OCI-LY1 (cell line): ENCODE data around the gene XPO5.

Experiments
- H2AFZ ChIP-seq: fragments of 200-600 bp; sonication (generic), shearing (Covaris generic); 2 replicates; pipeline ENCODE4 v1.6.0; 2014; ENCODE audit warnings: antibody characterized with exemption, mild to moderate bottlenecking, low read length
- H3F3A ChIP-seq: fragments of 200-600 bp; sonication (generic), shearing (Covaris generic); 2 replicates; pipeline ENCODE4 v1.6.0; 2014; ENCODE audit warnings: mild to moderate bottlenecking, antibody characterized with exemption, low read length, moderate library complexity; ENCODE audit not compliant: insufficient read depth
- H3K27ac ChIP-seq: fragments of 200-600 bp; sonication (generic); 2 replicates; pipeline ENCODE4 v1.5.1; 2014; ENCODE audit warnings: low read length, mixed run types, mild to moderate bottlenecking, low read depth; ENCODE audit not compliant: poor library complexity, severe bottlenecking
- H3K27me3 ChIP-seq: fragments of 200-600 bp; sonication (generic); 2 replicates; pipeline ENCODE4 v1.6.0; 2014; ENCODE audit warnings: antibody characterized with exemption, mild to moderate bottlenecking, low read length, moderate library complexity; ENCODE audit not compliant: insufficient read depth
- H3K36me3 ChIP-seq: fragments of 200-600 bp; sonication (generic); 2 replicates; pipeline ENCODE4 v1.6.1; 2014; ENCODE audit warnings: mild to moderate bottlenecking, antibody characterized with exemption, low read length, moderate library complexity, mixed read lengths; ENCODE audit not compliant: insufficient read depth
- H3K4me1 ChIP-seq: fragments of 200-600 bp; sonication (generic); 2 replicates; pipeline ENCODE4 v1.5.1; 2014; ENCODE audit warnings: mild to moderate bottlenecking, low read length, moderate library complexity; ENCODE audit not compliant: insufficient read depth, severe bottlenecking
- H3K4me2 ChIP-seq: fragments of 200-600 bp; sonication (generic), shearing (Covaris generic); 2 replicates; pipeline ENCODE4 v1.6.1; 2014; ENCODE audit warnings: low read length
- H3K4me3 ChIP-seq: fragments of 200-600 bp; sonication (generic); 2 replicates; pipeline ENCODE4 v1.5.1; 2014; ENCODE audit warnings: low read length, low read depth, mild to moderate bottlenecking, mixed read lengths; ENCODE audit not compliant: poor library complexity, severe bottlenecking
- H3K79me2 ChIP-seq: fragments of 200-600 bp; shearing (Covaris generic); 2 replicates; pipeline ENCODE4 v1.6.1; 2016; ENCODE audit warnings: mixed run types, low read length, mixed read lengths; ENCODE audit not compliant: insufficient read depth
- H3K9ac ChIP-seq: fragments of 200-600 bp; sonication (generic), shearing (Covaris generic); 2 replicates; pipeline ENCODE4 v1.6.1; 2014; ENCODE audit warnings: mild to moderate bottlenecking, low read length, mixed read lengths
- H3K9me2 ChIP-seq: fragments of 200-600 bp; sonication (generic), shearing (Covaris generic); 2 replicates; pipeline ENCODE4 v1.6.1; 2014; ENCODE audit warnings: low read depth, mild to moderate bottlenecking, low read length, mixed read lengths
- H3K9me3 ChIP-seq: fragments of 200-600 bp; shearing (Covaris generic); 2 replicates; pipeline ENCODE4 v1.6.1; 2014; ENCODE audit warnings: low read length, mixed read lengths
- H4K20me1 ChIP-seq: fragments of 200-600 bp; sonication (generic), shearing (Covaris generic); 2 replicates; pipeline ENCODE4 v1.6.0; 2016; ENCODE audit warnings: mild to moderate bottlenecking, low read length; ENCODE audit not compliant: insufficient read depth
- EZH2 ChIP-seq: fragments of 200-600 bp; sonication (generic), shearing (Covaris generic); IDR thresholded peaks from 2 replicates; pipeline ENCODE4 v1.8.0; 2017; ENCODE audit warnings: borderline replicate concordance, mixed run types, mild to moderate bottlenecking, antibody characterized with exemption, low read length, moderate library complexity, mixed read lengths
- TF ChIP-seq, protein P1 (sequence below): fragments of 200-600 bp; sonication (generic), shearing (Covaris generic); IDR thresholded peaks from 2 replicates; pipeline ENCODE4 v1.5.1; 2017; ENCODE audit warnings: mild to moderate bottlenecking, antibody characterized with exemption, low read length, moderate library complexity, mixed read lengths

Gene XPO5

DNA sequence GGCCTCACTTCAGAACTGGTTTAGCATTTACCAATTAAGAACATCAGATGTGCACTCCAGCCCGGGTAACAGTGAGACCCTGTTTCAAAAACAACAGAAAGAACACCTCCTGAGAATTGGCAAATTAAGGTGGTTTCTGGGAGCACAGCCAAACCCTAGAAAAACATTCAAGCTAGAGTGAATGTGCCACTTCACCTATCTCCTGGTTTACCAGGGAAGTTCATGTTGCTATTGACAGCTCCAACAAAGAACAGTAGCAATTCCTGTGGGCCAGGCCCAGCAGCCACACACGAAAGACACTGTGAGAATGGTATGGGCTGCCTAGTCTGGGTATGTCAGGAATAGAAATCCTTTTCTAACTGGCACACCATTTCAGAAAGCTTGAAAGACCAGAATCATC, 54.0 kb downstream of the XPO5 start:
- TF ChIP-seq EZH2: no peak
- TF ChIP-seq, protein P1, sequence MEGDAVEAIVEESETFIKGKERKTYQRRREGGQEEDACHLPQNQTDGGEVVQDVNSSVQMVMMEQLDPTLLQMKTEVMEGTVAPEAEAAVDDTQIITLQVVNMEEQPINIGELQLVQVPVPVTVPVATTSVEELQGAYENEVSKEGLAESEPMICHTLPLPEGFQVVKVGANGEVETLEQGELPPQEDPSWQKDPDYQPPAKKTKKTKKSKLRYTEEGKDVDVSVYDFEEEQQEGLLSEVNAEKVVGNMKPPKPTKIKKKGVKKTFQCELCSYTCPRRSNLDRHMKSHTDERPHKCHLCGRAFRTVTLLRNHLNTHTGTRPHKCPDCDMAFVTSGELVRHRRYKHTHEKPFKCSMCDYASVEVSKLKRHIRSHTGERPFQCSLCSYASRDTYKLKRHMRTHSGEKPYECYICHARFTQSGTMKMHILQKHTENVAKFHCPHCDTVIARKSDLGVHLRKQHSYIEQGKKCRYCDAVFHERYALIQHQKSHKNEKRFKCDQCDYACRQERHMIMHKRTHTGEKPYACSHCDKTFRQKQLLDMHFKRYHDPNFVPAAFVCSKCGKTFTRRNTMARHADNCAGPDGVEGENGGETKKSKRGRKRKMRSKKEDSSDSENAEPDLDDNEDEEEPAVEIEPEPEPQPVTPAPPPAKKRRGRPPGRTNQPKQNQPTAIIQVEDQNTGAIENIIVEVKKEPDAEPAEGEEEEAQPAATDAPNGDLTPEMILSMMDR: no peak
- Histone ChIP-seq H3K4me2 (no peak overlapping the region), H2AFZ (no peak overlapping the region)

DNA sequence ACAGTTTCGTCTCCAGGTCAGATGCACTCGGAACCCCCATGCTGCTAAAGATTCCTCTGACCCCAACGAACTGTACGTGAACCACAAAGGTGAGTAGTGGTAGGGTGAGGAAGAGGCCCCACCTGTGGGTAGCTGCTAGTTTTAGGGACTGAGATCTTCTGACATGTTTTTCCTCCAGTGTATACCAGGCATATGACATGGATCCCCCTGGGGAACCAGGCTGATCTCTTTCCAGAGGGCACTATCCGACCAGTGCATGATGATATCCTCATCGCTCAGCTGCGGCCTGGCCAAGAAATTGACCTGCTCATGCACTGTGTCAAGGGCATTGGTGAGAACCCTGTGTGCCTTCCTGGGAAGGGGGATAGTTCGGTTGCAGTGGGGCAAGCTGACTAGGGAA, 55.7 kb downstream of the XPO5 start:
- Histone ChIP-seq H3K36me3 (peaks cover 71% of the 10 kb centered on the region), H3K27ac (no peak overlapping the region), H3K9me3 (no peaks in the 10 kb centered on the region), H3K9me2 (no peaks in the 10 kb centered on the region), H3K9ac (no peak overlapping the region), H3K79me2 (peaks cover 30% of the 10 kb centered on the region), H4K20me1 (no peaks in the 10 kb centered on the region), H3K27me3 (no peaks in the 10 kb centered on the region), H3K4me2 (no peak overlapping the region), H3F3A (no peaks in the 10 kb centered on the region), H3K4me3 (no peak overlapping the region), H3K4me1 (peaks cover 26% of the 10 kb centered on the region), H2AFZ (no peak overlapping the region)
- TF ChIP-seq EZH2: no peak
- TF ChIP-seq, protein P1: no peak

More for the DNA sequence above, 54.0 kb downstream of the XPO5 start:
- H3F3A ChIP-seq: no peaks in the 10 kb centered on the region
- no peaks in the 10 kb centered on the region for H3K27me3 ChIP-seq
- no peak overlapping the region for H3K4me3 ChIP-seq
- H3K9me2 ChIP-seq: no peaks in the 10 kb centered on the region
- H3K9me3 ChIP-seq: no peaks in the 10 kb centered on the region
- peaks cover 82% of the 10 kb centered on the region for H3K36me3 ChIP-seq
- no peak overlapping the region for H3K9ac ChIP-seq
- H3K4me1 ChIP-seq: peaks cover 13% of the 10 kb centered on the region
- peaks cover 24% of the 10 kb centered on the region for H3K79me2 ChIP-seq
- no peaks in the 10 kb centered on the region for H4K20me1 ChIP-seq
- H3K27ac ChIP-seq: no peak overlapping the region

- Histone ChIP-seq H3K9me3 (no peaks in the 10 kb centered on the region), H3F3A (no peaks in the 10 kb centered on the region), H3K27ac (peak overlapping the region; percentile 46), H3K9me2 (no peaks in the 10 kb centered on the region), H2AFZ (no peak overlapping the region), H3K9ac (peak overlapping the region; percentile 98), H3K4me2 (peak overlapping the region; percentile 95), H3K79me2 (peaks cover 30% of the 10 kb centered on the region), H3K27me3 (no peaks in the 10 kb centered on the region), H3K36me3 (peaks cover 66% of the 10 kb centered on the region), H3K4me3 (peak overlapping the region; percentile 96), H3K4me1 (peaks cover 26% of the 10 kb centered on the region), H4K20me1 (no peaks in the 10 kb centered on the region)
- TF ChIP-seq EZH2: no peak
- TF ChIP-seq, protein P1: no peak
Measured at GRCh38 chr6:43517505-43518357, 58.1 kb downstream of the XPO5 start.
